Measurements from ENCODE around the gene OR10G8.
A peak's percentile ranks its signal among the peaks of the same experiment; 100 is the strongest.
"Not testable (repeated sequence)": the region's sequence is repeated elsewhere in the genome, so short reads cannot be mapped to it uniquely, and the experiment has no call there.

Gene OR10G8

GRCh38 chr11:124026498-124026897 is at the start of gene OR10G8:
Gene OR10G8 (plus strand): TSS chr11:124026798. CDS start chr11:124029623, 2,825 bp downstream.
- DNase-seq, result no peak

GRCh38 chr11:123977731-123978347 is 48.8 kb upstream of the OR10G8 start, which contains the start of gene OR10S1:
Gene OR10S1 (minus strand): TSS chr11:123977781. CDS start chr11:123977664, 117 bp downstream.
- DNase-seq, result no peak

GRCh38 chr11:123979311-123979710 is 47.3 kb upstream of the OR10G8 start:
- DNase-seq, result no peak

GRCh38 chr11:123995119-123995518 is 31.5 kb upstream of the OR10G8 start, which contains the start of gene OR10G6:
Gene OR10G6 (minus strand): TSS chr11:123995161. CDS start chr11:123995161, 0 bp downstream.
- no peak for DNase-seq

GRCh38 chr11:124012697-124013096 is 13.9 kb upstream of the OR10G8 start, which contains the start of gene OR10G4:
Gene OR10G4 (plus strand): TSS chr11:124012997. CDS start chr11:124015575, 2,578 bp downstream.
- no peak for DNase-seq

- not testable (repeated sequence) for DNase-seq
Observed at GRCh38 chr11:124015837-124016236, 10.8 kb upstream of the OR10G8 start.

GRCh38 chr11:124036666-124037065 is 10.1 kb downstream of the OR10G8 start:
- DNase-seq, result no peak

GRCh38 chr11:124039557-124039956 is 13.0 kb downstream of the OR10G8 start:
- DNase-seq, result no peak

DNA sequence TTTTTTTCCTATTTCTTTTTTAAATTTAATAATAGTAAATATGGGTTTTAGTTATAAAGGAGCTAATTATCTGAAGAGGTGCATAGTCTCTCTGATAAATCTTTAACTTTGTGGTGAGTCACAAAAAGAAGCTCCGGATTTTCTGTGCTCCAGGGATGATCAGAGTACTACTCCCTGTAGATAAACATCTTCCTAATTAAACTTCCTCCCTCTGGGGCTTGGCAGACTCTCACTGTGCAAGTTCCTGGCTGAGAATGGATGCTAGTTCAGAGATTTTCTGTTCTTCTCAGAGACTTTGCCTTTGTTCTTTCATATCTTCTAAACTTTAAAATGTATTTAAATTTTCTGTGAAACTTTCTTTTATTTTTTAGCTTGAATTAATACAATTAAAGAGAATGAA is 14.7 kb downstream of the OR10G8 start, which contains the start of gene OR10G7:
TSS of gene OR10G7 (minus strand) at position 72 of the 400 bp plus-strand sequence. CDS start 2,324 bp downstream, outside the sequence.
- DNase-seq, result no peak

- DNase-seq, result no peak
Observed at GRCh38 chr11:124043420-124043819, 16.8 kb downstream of the OR10G8 start.

DNA sequence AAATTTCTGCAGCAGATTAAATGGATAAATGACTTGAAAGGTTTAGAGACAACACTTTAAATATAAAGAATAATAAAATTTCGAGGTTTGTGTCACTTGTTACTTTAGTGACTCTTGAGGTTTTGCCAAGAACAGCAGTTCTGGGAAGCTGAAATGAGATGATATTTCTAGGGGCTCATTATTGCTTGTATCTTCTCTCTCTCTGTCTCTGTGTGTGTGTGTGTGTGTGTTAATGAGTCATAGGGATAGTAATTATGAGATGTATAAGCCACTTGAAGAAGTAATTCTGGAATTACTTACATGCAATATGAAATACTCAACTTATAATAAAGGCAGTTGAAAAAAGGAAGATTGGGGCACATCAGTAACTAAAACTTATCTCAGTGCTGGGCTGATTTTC is 24.1 kb downstream of the OR10G8 start:
- DNase-seq, result no peak

DNA sequence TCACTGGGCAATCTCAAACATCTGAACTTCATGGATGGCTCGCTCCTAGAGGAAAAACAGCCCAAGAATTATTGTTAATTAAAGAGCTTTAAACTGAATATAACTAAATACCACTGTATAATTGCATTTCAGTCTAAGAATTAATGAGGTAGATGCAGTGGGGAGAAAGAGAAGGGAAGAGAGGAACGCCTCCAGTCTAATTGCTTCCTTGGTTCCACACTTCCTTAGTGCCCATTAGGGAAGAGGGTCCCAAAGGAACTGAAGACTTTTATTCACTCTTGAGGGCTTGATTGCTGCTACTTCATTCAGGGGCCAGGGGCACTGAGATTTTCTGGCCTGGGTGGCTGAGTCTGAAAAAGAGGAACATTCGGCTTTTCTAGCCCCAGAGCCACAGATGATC is 26.4 kb downstream of the OR10G8 start:
- DNase-seq, result no peak

DNA sequence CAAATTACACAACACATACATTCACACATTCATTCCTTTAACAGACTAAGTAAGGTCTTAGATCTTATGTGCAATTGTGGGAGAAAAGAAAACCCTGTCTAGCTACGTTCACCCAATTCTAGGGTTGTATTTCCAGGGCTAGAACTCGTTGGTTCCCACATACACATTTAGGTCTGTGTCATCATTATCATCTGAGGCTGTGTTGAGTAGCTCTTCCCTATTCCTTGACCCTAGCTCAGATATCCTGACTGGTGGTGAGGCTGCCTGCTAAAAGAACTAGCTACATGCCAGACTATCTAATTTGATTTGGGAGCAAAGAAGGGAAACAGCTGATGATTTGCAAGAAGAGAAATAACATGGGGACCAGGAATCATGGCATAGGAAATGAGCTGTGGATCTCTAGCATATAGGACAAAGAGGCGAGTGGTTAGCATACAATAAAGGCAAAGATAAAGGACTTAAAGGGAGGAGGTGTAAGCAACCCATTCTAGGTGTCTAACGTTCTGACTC is 42.1 kb downstream of the OR10G8 start:
- DNase-seq, result no peak

- peak; percentile 18 to 27 for DNase-seq
Observed at GRCh38 chr11:124069429-124070401, 43.1 kb downstream of the OR10G8 start.

GRCh38 chr11:124070915-124071622 is 44.5 kb downstream of the OR10G8 start:
- DNase-seq, result peak; percentile 51 to 60

DNA sequence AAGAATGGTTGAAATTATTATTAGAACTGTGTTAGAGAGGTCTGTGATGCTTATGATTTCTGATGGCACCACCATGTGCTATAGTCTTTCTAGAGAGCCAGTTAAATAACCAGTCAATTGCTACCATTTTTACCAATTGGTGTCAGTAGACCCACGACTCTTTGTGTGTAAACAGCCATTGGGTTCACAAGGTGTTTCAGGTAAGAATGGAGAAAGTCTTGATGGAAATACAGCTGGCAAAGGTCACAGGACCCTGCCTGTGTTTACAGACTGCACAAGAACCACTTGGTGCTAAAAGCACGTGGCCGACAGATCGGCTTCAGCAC is 45.0 kb downstream of the OR10G8 start:
- DNase-seq, result no peak

GRCh38 chr11:124072147-124072546 is 45.5 kb downstream of the OR10G8 start:
- DNase-seq, result no peak

DNA sequence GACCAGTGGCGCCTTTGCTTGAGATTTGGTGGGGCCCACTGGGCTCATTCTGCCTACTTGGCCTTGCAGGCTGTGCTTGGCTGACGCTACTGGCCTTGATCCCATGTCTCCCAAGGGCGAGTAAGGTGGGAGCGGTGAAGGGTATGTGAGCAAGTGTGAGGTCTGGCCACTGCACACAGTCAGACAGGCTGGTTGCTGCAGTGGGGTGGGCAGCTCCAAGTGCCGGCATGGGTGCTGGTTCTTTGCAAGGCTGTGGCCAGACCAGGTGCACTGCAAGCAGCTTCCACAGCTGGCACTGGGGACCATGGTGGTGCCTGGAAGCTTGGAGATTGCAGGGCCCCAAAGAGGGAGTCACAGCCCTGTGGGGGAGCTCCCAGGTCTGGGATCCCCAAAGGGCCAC is 48.0 kb downstream of the OR10G8 start:
- DNase-seq, result no peak

- DNase-seq, result no peak
Observed at GRCh38 chr11:124075492-124075840, 48.9 kb downstream of the OR10G8 start.

DNA sequence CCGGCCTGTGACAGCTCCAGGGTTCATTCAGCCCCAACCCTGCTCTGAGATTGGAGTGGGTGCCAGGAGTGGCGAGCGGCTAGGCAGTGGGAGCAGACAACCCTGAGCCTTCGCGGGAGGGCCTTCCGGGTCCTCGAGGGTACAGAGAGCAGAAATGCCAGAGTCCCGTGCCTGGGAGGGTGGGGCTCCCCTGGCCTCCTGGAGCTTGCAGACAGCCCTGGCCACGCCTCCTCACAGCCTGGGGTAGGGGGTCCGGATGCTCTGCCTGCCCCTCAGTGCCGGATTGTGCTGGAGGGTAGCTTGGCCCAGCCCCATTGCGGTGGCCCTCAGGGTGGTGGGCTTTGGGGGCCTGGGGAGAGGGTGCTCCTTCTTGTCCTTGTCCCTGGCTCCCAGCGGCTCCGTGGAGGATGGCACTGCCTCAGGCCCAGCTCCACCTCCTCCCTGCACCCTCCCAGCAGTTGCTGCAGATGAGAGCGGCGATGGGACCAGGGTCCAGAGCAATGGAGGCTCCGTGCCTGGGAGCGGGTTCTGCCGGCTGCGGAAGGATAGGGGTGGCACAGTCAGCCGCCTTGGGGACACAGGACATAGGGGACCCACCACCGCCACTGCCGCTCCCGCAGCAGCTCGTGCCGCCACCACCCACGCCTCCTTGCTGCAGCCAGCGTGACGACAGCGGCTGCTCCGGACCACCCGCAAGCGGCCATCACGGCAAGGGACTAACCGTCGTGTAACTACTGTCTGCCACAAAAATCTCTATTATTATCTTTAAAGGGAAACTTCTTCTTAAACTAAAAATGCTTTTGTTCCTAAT is 49.4 kb downstream of the OR10G8 start:
- DNase-seq, result no peak

DNA sequence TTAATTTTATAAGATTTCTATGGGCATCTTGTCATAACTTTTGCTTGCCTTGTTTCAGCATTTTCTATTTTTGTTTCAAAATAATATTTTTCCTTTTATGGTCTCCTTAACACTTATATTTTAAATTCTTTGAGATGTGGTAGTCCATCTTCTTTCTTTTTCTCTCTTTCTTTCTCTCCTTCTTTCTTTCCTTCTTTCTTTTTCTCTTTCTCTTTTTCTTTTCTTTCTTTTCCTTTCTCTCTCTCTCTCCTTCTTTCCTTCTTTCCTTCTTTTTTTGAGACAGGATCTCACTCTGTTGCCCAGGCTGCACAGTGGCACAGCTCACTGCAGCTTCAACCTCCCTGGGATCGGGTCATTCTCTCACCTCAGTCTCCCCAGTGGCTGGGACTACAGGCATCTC is 50.7 kb downstream of the OR10G8 start:
- DNase-seq, result no peak

DNA sequence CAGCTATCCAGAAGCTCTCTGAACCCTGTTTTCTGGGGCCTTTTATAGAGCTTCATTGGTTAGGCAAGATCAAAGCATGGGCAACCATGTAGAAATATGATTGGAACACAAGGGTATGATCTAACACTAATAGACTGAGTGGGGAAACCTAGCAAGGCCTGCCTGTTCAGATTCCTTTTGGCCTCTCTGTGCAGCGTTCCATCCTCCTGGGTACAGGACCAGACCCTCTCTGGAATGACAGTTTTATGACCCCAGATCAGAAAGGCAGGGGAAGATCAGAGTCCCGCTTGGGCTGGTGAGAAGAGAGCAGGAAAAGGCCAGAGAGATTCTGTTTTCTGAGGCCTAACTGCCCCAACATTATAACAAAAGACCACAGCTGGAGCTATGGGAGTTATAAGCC is 52.0 kb downstream of the OR10G8 start:
- DNase-seq, result no peak
